DOHH2 (cell line): ENCODE data around the gene MROH7.

Experiments used
- EZH2phosphoT487 ChIP-seq: fragments of 200-600 bp; sonication (generic); IDR thresholded peaks from 2 replicates; pipeline ENCODE4 v1.6.1; 2017; ENCODE audit warnings: borderline replicate concordance, mild to moderate bottlenecking, antibody characterized with exemption, low read length, moderate library complexity, mixed read lengths
- TF ChIP-seq, protein P1 (sequence below): fragments of 200-600 bp; sonication (generic); IDR thresholded peaks from one replicate; pipeline ENCODE4 v1.5.1; 2014; ENCODE audit warnings: antibody characterized with exemption, mild to moderate bottlenecking, low read depth, low read length; ENCODE audit not compliant: poor library complexity, severe bottlenecking

DNA sequence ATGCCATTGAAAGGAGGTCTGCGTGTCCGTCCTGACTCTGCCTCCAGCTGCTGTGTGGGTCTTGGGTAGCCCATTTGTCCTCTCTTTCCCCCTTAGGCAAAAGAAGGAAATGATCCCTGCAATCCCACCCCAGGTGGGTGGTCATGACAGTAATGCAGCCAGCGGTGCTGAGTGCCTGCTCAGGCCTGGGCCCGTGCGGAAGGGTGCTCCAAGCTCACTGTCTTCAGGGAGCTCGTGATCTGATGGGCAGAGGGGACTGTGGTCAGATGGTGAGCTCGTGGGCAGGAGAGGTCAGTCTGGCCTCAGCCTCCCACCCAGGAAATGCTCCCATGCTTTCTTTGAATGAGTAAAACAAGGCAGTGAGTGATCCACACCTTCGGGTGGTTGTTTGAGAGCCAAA is 38.8 kb downstream of the MROH7 start:
- TF ChIP-seq, protein P1, sequence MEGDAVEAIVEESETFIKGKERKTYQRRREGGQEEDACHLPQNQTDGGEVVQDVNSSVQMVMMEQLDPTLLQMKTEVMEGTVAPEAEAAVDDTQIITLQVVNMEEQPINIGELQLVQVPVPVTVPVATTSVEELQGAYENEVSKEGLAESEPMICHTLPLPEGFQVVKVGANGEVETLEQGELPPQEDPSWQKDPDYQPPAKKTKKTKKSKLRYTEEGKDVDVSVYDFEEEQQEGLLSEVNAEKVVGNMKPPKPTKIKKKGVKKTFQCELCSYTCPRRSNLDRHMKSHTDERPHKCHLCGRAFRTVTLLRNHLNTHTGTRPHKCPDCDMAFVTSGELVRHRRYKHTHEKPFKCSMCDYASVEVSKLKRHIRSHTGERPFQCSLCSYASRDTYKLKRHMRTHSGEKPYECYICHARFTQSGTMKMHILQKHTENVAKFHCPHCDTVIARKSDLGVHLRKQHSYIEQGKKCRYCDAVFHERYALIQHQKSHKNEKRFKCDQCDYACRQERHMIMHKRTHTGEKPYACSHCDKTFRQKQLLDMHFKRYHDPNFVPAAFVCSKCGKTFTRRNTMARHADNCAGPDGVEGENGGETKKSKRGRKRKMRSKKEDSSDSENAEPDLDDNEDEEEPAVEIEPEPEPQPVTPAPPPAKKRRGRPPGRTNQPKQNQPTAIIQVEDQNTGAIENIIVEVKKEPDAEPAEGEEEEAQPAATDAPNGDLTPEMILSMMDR = no peak
- TF ChIP-seq EZH2phosphoT487 = no peak
